ENCODE measurements around the gene LENG9.

DNA sequence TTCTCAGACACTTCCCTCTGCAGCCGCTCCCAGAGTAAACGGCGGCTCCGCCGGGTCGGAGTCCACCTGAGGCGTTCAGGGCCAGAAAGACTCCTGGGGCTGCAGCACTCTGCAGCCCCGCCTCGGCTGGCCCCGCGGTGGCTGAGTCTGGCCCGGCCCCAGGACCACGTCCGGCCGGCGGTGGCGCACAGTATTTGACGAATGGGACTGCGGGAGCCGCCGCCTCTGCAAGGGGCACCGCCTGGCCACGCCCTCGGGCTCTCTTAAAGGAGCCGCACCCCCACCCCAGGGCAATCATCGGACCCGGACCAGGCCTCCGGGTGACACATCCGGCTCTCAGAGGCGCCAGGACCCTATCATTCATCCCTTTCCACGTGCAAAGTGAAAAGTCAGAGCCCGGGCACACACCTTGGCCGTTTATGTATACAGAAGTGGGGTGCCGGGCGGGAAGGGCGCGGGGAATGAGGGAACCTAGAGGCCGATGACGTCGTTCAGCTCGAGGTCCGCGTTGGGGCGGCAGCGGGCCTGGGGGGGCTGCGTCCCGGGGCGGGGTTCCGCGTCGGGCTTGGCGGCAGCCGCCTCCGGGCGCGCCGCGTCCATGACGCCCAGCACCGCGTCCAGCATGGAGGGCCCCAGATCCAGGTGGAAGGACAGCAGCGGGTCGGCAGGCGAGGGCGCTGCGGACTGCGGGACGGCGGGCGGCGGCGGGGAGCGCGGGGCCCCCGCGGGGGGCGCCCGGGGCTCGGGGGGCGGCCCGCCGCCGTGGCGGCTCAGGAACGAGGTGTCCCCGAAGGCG is 1.2 kb upstream of the LENG9 start:
- TF ChIP-seq, protein P1, sequence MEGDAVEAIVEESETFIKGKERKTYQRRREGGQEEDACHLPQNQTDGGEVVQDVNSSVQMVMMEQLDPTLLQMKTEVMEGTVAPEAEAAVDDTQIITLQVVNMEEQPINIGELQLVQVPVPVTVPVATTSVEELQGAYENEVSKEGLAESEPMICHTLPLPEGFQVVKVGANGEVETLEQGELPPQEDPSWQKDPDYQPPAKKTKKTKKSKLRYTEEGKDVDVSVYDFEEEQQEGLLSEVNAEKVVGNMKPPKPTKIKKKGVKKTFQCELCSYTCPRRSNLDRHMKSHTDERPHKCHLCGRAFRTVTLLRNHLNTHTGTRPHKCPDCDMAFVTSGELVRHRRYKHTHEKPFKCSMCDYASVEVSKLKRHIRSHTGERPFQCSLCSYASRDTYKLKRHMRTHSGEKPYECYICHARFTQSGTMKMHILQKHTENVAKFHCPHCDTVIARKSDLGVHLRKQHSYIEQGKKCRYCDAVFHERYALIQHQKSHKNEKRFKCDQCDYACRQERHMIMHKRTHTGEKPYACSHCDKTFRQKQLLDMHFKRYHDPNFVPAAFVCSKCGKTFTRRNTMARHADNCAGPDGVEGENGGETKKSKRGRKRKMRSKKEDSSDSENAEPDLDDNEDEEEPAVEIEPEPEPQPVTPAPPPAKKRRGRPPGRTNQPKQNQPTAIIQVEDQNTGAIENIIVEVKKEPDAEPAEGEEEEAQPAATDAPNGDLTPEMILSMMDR (IDR thresholded peaks at IDR 0.05), result no peak
- peak in 1 of 2 donors; percentile 14 for TF ChIP-seq POLR2A (IDR thresholded peaks at IDR 0.05)
- no peak for TF ChIP-seq POLR2AphosphoS5 (IDR thresholded peaks at IDR 0.05)
- no peak for TF ChIP-seq EP300 (IDR thresholded peaks at IDR 0.05)
